PC-3 (cell line): ENCODE data around the gene MAB21L4. TPM values are rescaled to one million over a fixed set of nuclear protein-coding genes. Genes with fewer than 3 reads are reported as not detected.

Source experiments
- ATAC-seq: fragments of 200-7000 bp; cut with Tn5 transposase; 2 replicates; pipeline ENCODE4 v1.9.1; 2020; ENCODE audit warnings: mild to moderate bottlenecking, moderate library complexity
- BruUV-seq: library from RNA; stranded (reverse); fragments of 400-500 nt; replicated peaks from 2 replicates; lab custom pipeline; 2021; lab: Mats Ljungman, UMichigan
- CTCF ChIA-PET: fragments of 300-600 bp; sonication (Branson Sonifier 250); formaldehyde crosslinking; loops from one replicate; lab custom pipeline; 2022; ENCODE audit warnings: antibody characterized with exemption; lab: Charles Lee
- POLR2A ChIA-PET: fragments of 300-600 bp; sonication (Branson Sonifier 250); formaldehyde crosslinking; loops from one replicate; lab custom pipeline; 2022; ENCODE audit warnings: antibody characterized with exemption; ENCODE audit not compliant: unreplicated experiment; lab: Charles Lee
- DNase-seq: peaks from one replicate; pipeline ENCODE4 v3.0.0-alpha.2; 2015
- H2AFZ ChIP-seq: fragments of 300-600 bp; sonication (generic); 2 replicates; pipeline ENCODE4 v1.6.0; 2016; ENCODE audit warnings: antibody characterized with exemption, low read length
- H3F3A ChIP-seq: fragments of 300-600 bp; sonication (generic); one replicate; pipeline ENCODE4 v1.6.0; 2017; ENCODE audit warnings: antibody characterized with exemption, low read length, control low read depth, mild to moderate bottlenecking; ENCODE audit not compliant: unreplicated experiment
- H3K27ac ChIP-seq: fragments of 300-600 bp; sonication (generic); 2 replicates; pipeline ENCODE4 v1.5.1; 2016; ENCODE audit warnings: mild to moderate bottlenecking, low read length
- H3K27me3 ChIP-seq: fragments of 300-600 bp; sonication (generic); 2 replicates; pipeline ENCODE4 v1.6.1; 2016; ENCODE audit warnings: low read length, mixed read lengths
- H3K36me3 ChIP-seq: fragments of 300-600 bp; sonication (generic); 2 replicates; pipeline ENCODE4 v1.6.1; 2016; ENCODE audit warnings: low read depth, mixed run types, low read length, mixed read lengths
- H3K4me1 ChIP-seq: fragments of 300-600 bp; sonication (generic); 2 replicates; pipeline ENCODE4 v1.5.1; 2016; ENCODE audit warnings: low read length; ENCODE audit not compliant: insufficient read depth
- H3K4me2 ChIP-seq: fragments of 300-600 bp; sonication (generic); 2 replicates; pipeline ENCODE4 v1.6.0; 2016; ENCODE audit warnings: low read length
- H3K4me3 ChIP-seq: fragments of 300-600 bp; sonication (generic); 2 replicates; pipeline ENCODE4 v1.5.1; 2016; ENCODE audit warnings: mild to moderate bottlenecking, low read length, mixed read lengths
- H3K79me2 ChIP-seq: fragments of 300-600 bp; sonication (generic); 2 replicates; pipeline ENCODE4 v1.6.1; 2017; ENCODE audit warnings: low read length, mixed read lengths
- H3K9ac ChIP-seq: fragments of 300-600 bp; sonication (generic); 2 replicates; pipeline ENCODE4 v1.6.0; 2016; ENCODE audit warnings: mild to moderate bottlenecking, low read length
- H3K9me2 ChIP-seq: fragments of 300-600 bp; sonication (generic); replicated peaks from 2 replicates; pipeline ENCODE4 v1.6.1; 2016; ENCODE audit warnings: mixed run types, low read length, mixed read lengths
- H3K9me3 ChIP-seq: fragments of 300-600 bp; sonication (generic); 2 replicates; pipeline ENCODE4 v1.6.1; 2016; ENCODE audit warnings: low read length, mixed read lengths
- H4K20me1 ChIP-seq: fragments of 300-600 bp; sonication (generic); 2 replicates; pipeline ENCODE4 v1.6.1; 2016; ENCODE audit warnings: low read length, mixed read lengths
- CTCF ChIP-seq: fragments of 300-600 bp; sonication (generic); conservative IDR thresholded peaks from 2 replicates; pipeline ENCODE4 v1.5.1; 2017; ENCODE audit warnings: antibody characterized with exemption, low read depth, mild to moderate bottlenecking, low read length
- EZH2 ChIP-seq: fragments of 300-600 bp; sonication (generic); IDR thresholded peaks from one replicate; pipeline ENCODE4 v1.6.1; 2017; ENCODE audit warnings: antibody characterized with exemption, mild to moderate bottlenecking, low read length; ENCODE audit not compliant: unreplicated experiment
- EZH2phosphoT487 ChIP-seq: fragments of 300-600 bp; sonication (generic); IDR thresholded peaks from 2 replicates; pipeline ENCODE4 v1.6.1; 2018; ENCODE audit warnings: mild to moderate bottlenecking, antibody characterized with exemption, low read length, borderline replicate concordance
- intact Hi-C: fragments of 100-400 bp; cut with micrococcal nuclease; formaldehyde crosslinking; loops from 2 replicates; pipeline ENCODE4 v1.9.0; 2023
- total RNA-seq: library from RNA; depleted of rRNA; stranded (reverse); fragments of >200 nt; gene quantifications from 2 replicates; pipeline ENCODE4 v1.2.3, GENCODE V29; 2014

MAB21L4 gene
- total RNA-seq, 1 experiment from 2014 or later = 1.0 TPM

- Histone ChIP-seq H3K9me2 (no peaks in the 10 kb centered on the region), H3K9me3 (no peaks in the 10 kb centered on the region), H3K4me3 (no peak overlapping the region), H3K4me2 (no peak overlapping the region), H3K36me3 (no peaks in the 10 kb centered on the region), H3K4me1 (no peaks in the 10 kb centered on the region), H3K79me2 (no peaks in the 10 kb centered on the region), H3K9ac (no peak overlapping the region), H4K20me1 (no peaks in the 10 kb centered on the region), H3K27ac (no peak overlapping the region), H3F3A (no peaks in the 10 kb centered on the region), H3K27me3 (no peaks in the 10 kb centered on the region), H2AFZ (no peak overlapping the region)
- BruUV-seq = no TSS peak
- ChIA-PET POLR2A (no interaction called here), CTCF (no interaction called here)
- intact Hi-C loops = no loop called here
- TF ChIP-seq CTCF (no peak), EZH2 (no peak), EZH2phosphoT487 (no peak)
- DNase-seq (no peak), ATAC-seq (no peak)
Measured at GRCh38 chr2:240875228-240876034, 20.5 kb downstream of the MAB21L4 start.

- CTCF ChIA-PET = no interaction called here
- TF ChIP-seq EZH2phosphoT487 (no peak), CTCF (no peak)
- intact Hi-C loops = no loop called here
Measured at GRCh38 chr2:240874715-240875227, 21.2 kb downstream of the MAB21L4 start.

More at GRCh38 chr2:240874715-240875227, 21.2 kb downstream of the MAB21L4 start:
- H3K27ac ChIP-seq = no peak overlapping the region
- no peaks in the 10 kb centered on the region for H4K20me1 ChIP-seq
- no peaks in the 10 kb centered on the region for H3K27me3 ChIP-seq
- H3F3A ChIP-seq = no peaks in the 10 kb centered on the region
- no peak overlapping the region for H2AFZ ChIP-seq
- H3K4me1 ChIP-seq = no peaks in the 10 kb centered on the region
- no peaks in the 10 kb centered on the region for H3K36me3 ChIP-seq
- H3K4me3 ChIP-seq = no peak overlapping the region
- POLR2A ChIA-PET = no interaction called here
- no peak overlapping the region for H3K9ac ChIP-seq
- BruUV-seq = no TSS peak
- DNase-seq (no peak), ATAC-seq (no peak)
- no peaks in the 10 kb centered on the region for H3K9me3 ChIP-seq
- no peaks in the 10 kb centered on the region for H3K9me2 ChIP-seq
- H3K4me2 ChIP-seq = no peak overlapping the region
- H3K79me2 ChIP-seq = no peaks in the 10 kb centered on the region
